Body of pancreas (tissue), 4 donors: ENCODE results near the gene AJUBA. TPM values are rescaled to one million over a fixed set of nuclear protein-coding genes. Genes with fewer than 3 reads are reported as not detected.

ENCODE experiments used
- ATAC-seq: fragments of 150-250 bp; one replicate; pipeline ENCODE4 v1.9.1; 2016
- DNase-seq, 4 donors: peaks; one replicate each; pipeline ENCODE4 v3.0.0-alpha.2; 2019
- H3K27ac ChIP-seq, 4 donors: fragments of 200-600 bp; sonication (generic); 1 replicate in 3 of 4; 2 replicates in 1 of 4; pipeline versions ENCODE4 v1.5.1 to v1.6.1; 2016 to 2019; ENCODE audit warnings: mild to moderate bottlenecking in 1 of 4, mixed read lengths in 1 of 4, moderate library complexity in 1 of 4
- H3K27me3 ChIP-seq, 2 donors: fragments of 200-600 bp; sonication (generic); one replicate each; pipeline ENCODE4 v1.6.0; 2016; ENCODE audit warnings: mild to moderate bottlenecking in 1 of 2
- H3K36me3 ChIP-seq, 2 donors: fragments of 200-600 bp; sonication (generic); replicated peaks in 1 of 2; 2 replicates each; pipeline ENCODE4 v1.5.1; 2016; ENCODE audit warnings: low read depth in 2 of 2; ENCODE audit not compliant: insufficient read depth in 1 of 2
- H3K4me1 ChIP-seq: fragments of 200-600 bp; sonication (generic); one replicate; pipeline ENCODE4 v1.6.0; 2016
- H3K4me3 ChIP-seq, 2 donors: fragments of 200-600 bp; sonication (generic); 1 replicate in 1 of 2; 2 replicates in 1 of 2; pipeline ENCODE4 v1.5.1; 2016 to 2019
- H3K9me3 ChIP-seq, 3 donors: fragments of 200-600 bp; sonication (generic); 1 replicate in 2 of 3; 2 replicates in 1 of 3; pipeline ENCODE4 v1.5.1; 2016
- POLR2A ChIP-seq, 3 donors: fragments of 450-650 bp; IDR thresholded peaks; one replicate each; pipeline ENCODE4 v1.6.1; 2016; ENCODE audit warnings: antibody characterized with exemption in 3 of 3, mild to moderate bottlenecking in 2 of 3
- WGBS, 2 donors: methylation state at CpG; one replicate each; pipeline ENCODE4 v1.1.5; 2017; 5-methylcytosine and 5-hydroxymethylcytosine counted together
- intact Hi-C: fragments of 100-400 bp; cut with DNase I; formaldehyde crosslinking; loops from one replicate; pipeline ENCODE4 v1.15.1; 2023
- total RNA-seq, 2 donors: library from RNA; depleted of rRNA; stranded (reverse); fragments of >200 nt; gene quantifications; one replicate each; pipeline ENCODE4 v1.1.0, GENCODE V29; 2016
- TF ChIP-seq, protein P1 (sequence below), 7 experiments: fragments of 450-650 bp in 4 of 7; fragments of 200-600 bp in 3 of 7; sonication (generic) in 3 of 7; IDR thresholded peaks; one replicate each; pipeline ENCODE4 v1.5.1; 2016 to 2019; ENCODE audit warnings: antibody characterized with exemption in 7 of 7

The AJUBA gene
- total RNA-seq, 2 donors from 2014 or later = 15.8 to 19.5 TPM

DNA sequence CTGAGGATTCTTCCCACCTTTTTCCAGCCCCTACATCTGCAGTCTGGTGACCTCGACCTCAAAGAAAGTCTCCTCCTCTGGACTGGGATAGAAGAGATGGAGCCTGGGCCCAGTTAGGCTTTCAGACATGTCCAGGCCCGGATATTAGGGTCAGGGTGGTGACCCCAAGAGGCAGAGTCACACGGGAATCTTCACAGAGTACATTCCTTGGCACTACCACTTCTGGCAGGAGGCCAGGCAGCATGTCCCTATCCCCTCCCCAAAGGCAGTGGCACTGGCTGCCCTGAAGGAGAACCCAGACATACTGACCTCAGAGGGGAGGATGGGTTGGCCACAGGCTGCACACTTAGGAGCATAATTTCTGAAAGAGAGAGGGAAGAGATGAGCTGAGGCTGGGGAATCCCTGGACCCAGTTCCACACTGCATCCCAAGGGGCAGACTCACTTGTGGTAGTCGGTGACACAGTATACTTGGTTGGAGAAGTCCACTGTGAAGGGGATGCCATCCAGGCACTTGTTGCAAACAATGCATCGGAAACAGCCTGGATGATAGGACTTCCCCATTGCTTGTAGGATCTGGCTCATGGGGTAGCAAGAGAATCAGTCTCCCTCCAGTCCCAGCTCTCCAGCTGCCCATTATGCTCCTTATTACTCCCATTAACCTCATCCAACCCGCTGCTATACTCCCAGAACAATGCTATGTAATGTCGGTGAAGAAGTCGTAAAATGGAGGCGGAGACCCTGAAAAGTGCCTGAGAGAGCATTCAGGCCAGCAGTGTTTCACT, 7.6 kb downstream of the AJUBA start:
- Histone ChIP-seq H3K4me3 (no peak overlapping the region), H3K27me3 (no peaks in the 10 kb centered on the region), H3K27ac (peak overlapping the region in 1 of 4 donors; percentile 2), H3K4me1 (peaks cover 45% of the 10 kb centered on the region), H3K36me3 (no peaks in the 10 kb centered on the region), H3K9me3 (no peaks in the 10 kb centered on the region)
- TF ChIP-seq, protein P1, sequence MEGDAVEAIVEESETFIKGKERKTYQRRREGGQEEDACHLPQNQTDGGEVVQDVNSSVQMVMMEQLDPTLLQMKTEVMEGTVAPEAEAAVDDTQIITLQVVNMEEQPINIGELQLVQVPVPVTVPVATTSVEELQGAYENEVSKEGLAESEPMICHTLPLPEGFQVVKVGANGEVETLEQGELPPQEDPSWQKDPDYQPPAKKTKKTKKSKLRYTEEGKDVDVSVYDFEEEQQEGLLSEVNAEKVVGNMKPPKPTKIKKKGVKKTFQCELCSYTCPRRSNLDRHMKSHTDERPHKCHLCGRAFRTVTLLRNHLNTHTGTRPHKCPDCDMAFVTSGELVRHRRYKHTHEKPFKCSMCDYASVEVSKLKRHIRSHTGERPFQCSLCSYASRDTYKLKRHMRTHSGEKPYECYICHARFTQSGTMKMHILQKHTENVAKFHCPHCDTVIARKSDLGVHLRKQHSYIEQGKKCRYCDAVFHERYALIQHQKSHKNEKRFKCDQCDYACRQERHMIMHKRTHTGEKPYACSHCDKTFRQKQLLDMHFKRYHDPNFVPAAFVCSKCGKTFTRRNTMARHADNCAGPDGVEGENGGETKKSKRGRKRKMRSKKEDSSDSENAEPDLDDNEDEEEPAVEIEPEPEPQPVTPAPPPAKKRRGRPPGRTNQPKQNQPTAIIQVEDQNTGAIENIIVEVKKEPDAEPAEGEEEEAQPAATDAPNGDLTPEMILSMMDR (IDR thresholded peaks at IDR 0.05) = no peak
- TF ChIP-seq POLR2A (IDR thresholded peaks at IDR 0.05) = no peak
- ATAC-seq = no peak
- intact Hi-C loops = no loop called here
- DNase-seq = peak in 1 of 4 donors; percentile 18
- 64 to 66% methylated on average over 9 of the region's 9 CpGs for WGBS, 2 donors

DNA sequence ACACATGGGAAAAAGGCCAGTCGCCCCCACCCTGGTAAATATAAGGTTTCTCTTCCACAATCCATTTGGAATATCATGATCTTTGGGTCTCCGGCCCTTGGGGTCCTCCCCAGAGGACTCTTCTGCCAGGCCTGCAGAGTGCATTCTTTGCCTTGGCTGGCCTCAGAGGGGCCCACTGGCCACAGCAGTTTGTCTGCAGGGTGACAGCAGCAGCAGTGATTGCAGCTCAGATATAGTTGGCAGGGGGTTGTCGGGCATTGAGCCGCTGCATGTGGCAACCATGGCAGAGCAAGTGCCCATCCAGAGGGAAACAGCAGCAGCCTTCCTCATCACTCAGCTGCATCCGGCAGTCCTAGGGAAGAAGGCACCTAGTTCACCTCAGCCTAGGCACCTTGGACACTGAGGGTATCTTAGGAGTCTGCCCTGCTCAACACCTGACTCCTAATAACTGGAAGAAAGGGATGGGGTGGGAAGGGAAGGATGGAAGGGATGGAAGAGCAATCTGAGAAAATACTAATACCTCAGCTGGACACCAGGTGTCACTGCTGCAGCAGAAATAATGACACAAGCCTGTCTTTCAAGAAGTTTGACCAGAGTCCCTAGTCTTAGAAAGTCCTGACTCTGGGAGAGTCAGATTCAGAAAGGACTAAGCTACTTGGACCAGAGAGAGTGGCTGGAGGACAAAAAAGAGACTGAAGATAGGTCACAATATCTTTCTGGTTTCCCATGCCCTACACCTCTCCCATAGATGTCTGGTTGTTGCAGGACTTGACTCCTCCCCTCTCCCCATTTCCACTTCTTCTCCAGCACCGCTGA, 8.9 kb downstream of the AJUBA start:
- H3K27me3 ChIP-seq = no peaks in the 10 kb centered on the region
- DNase-seq (peak; percentile 56 to 68 (median 64)), ATAC-seq (peak; percentile 45)
- intact Hi-C loops = no loop called here
- H3K4me1 ChIP-seq = peaks cover 32% of the 10 kb centered on the region
- H3K4me3 ChIP-seq = no peak overlapping the region
- peak overlapping the region in 1 of 4 donors; percentile 2 for H3K27ac ChIP-seq
- TF ChIP-seq, protein P1 (IDR thresholded peaks at IDR 0.05) = peak in 6 of 7 experiments; percentile 49 to 86 (median 85)
- no peak for TF ChIP-seq POLR2A (IDR thresholded peaks at IDR 0.05)
- WGBS, 2 donors = 61 to 69% methylated on average over 6 of the region's 6 CpGs
- H3K9me3 ChIP-seq = no peaks in the 10 kb centered on the region
- H3K36me3 ChIP-seq = no peaks in the 10 kb centered on the region

GRCh38 chr14:22972313-22972930, 9.9 kb downstream of the AJUBA start:
- intact Hi-C loops = no loop called here

GRCh38 chr14:22971152-22971551, 11.2 kb downstream of the AJUBA start:
- TF ChIP-seq POLR2A (IDR thresholded peaks at IDR 0.05) = no peak
- TF ChIP-seq, protein P1 (IDR thresholded peaks at IDR 0.05) = no peak
- intact Hi-C loops = no loop called here
- DNase-seq (no peak), ATAC-seq (no peak)
- peaks cover 10% of the 10 kb centered on the region for H3K4me1 ChIP-seq
- no peaks in the 10 kb centered on the region for H3K27me3 ChIP-seq
- no peak overlapping the region for H3K27ac ChIP-seq
- H3K9me3 ChIP-seq = no peaks in the 10 kb centered on the region
- H3K4me3 ChIP-seq = no peak overlapping the region
- WGBS, 2 donors = 93 to 97% methylated on average over 1 of the region's 1 CpG
- H3K36me3 ChIP-seq = no peaks in the 10 kb centered on the region

More at GRCh38 chr14:22972313-22972930, 9.9 kb downstream of the AJUBA start:
- no peaks in the 10 kb centered on the region for H3K36me3 ChIP-seq
- 79 to 88% methylated on average over 2 of the region's 2 CpGs for WGBS, 2 donors
- ATAC-seq (no peak), DNase-seq (no peak)
- H3K27ac ChIP-seq = no peak overlapping the region
- peaks cover 22% of the 10 kb centered on the region for H3K4me1 ChIP-seq
- no peak overlapping the region for H3K4me3 ChIP-seq
- H3K27me3 ChIP-seq = no peaks in the 10 kb centered on the region
- TF ChIP-seq, protein P1 (IDR thresholded peaks at IDR 0.05) = no peak
- TF ChIP-seq POLR2A (IDR thresholded peaks at IDR 0.05) = no peak
- no peaks in the 10 kb centered on the region for H3K9me3 ChIP-seq
